GM23338 (cell line): ENCODE data around the gene AZU1. TPM values are rescaled to one million over a fixed set of nuclear protein-coding genes. Genes with fewer than 3 reads are reported as not detected.

Experiments
- ATAC-seq: fragments of 200-7000 bp; cut with Tn5 transposase; 3 replicates; pipeline ENCODE4 v1.9.1; 2020
- DNase-seq: peaks from one replicate; pipeline ENCODE4 v3.0.0-alpha.2; 2015; ENCODE audit warnings: low spot score
- H2AFZ ChIP-seq: fragments of 200-600 bp; sonication (generic); 2 replicates; pipeline ENCODE4 v1.8.0; 2016; ENCODE audit warnings: antibody characterized with exemption, mild to moderate bottlenecking, moderate library complexity
- H3F3A ChIP-seq: fragments of 200-600 bp; sonication (generic); replicated peaks from 2 replicates; pipeline ENCODE4 v1.8.0; 2017; ENCODE audit warnings: antibody characterized with exemption, mixed run types, low read depth
- H3K27ac ChIP-seq: fragments of 200-600 bp; sonication (generic); 2 replicates; pipeline ENCODE4 v1.6.1; 2016; ENCODE audit warnings: low read depth
- H3K27me3 ChIP-seq: fragments of 200-600 bp; sonication (generic); 2 replicates; pipeline ENCODE4 v1.8.0; 2016; ENCODE audit warnings: mild to moderate bottlenecking, mixed run types, moderate library complexity; ENCODE audit not compliant: insufficient read depth
- H3K36me3 ChIP-seq: fragments of 200-600 bp; sonication (generic); 2 replicates; pipeline ENCODE4 v1.8.0; 2016; ENCODE audit warnings: mild to moderate bottlenecking; ENCODE audit not compliant: insufficient read depth
- H3K4me1 ChIP-seq: fragments of 200-600 bp; sonication (generic); 2 replicates; pipeline ENCODE4 v1.8.0; 2016; ENCODE audit warnings: mild to moderate bottlenecking, moderate library complexity; ENCODE audit not compliant: insufficient read depth
- H3K4me2 ChIP-seq: fragments of 200-600 bp; sonication (generic); 2 replicates; pipeline ENCODE4 v1.7.1; 2017; ENCODE audit warnings: mixed run types
- H3K4me3 ChIP-seq: fragments of 200-600 bp; sonication (generic); 2 replicates; pipeline ENCODE4 v1.6.1; 2016; ENCODE audit warnings: mixed run types
- H3K79me2 ChIP-seq: fragments of 200-600 bp; sonication (generic); replicated peaks from 2 replicates; pipeline ENCODE4 v1.8.0; 2017; ENCODE audit warnings: mild to moderate bottlenecking; ENCODE audit not compliant: insufficient read depth
- H3K9me2 ChIP-seq: fragments of 200-600 bp; sonication (generic); 2 replicates; pipeline ENCODE4 v1.8.0; 2017; ENCODE audit not compliant: insufficient read depth
- H4K20me1 ChIP-seq: fragments of 200-600 bp; sonication (generic); replicated peaks from 2 replicates; pipeline ENCODE4 v1.8.0; 2017; ENCODE audit warnings: mild to moderate bottlenecking; ENCODE audit not compliant: insufficient read depth
- H3K27ac Mint-ChIP-seq: 2 replicates; pipeline ENCODE4 v1.8.0; 2020; ENCODE audit warnings: inconsistent platforms, mild to moderate bottlenecking, moderate library complexity, mixed read lengths
- H3K27me3 Mint-ChIP-seq: 3 replicates; pipeline ENCODE4 v1.8.0; 2022; ENCODE audit warnings: low read depth, mild to moderate bottlenecking, moderate library complexity, mixed read lengths, inconsistent platforms; ENCODE audit not compliant: insufficient read depth, poor library complexity
- H3K36me3 Mint-ChIP-seq: 3 replicates; pipeline ENCODE4 v1.8.0; 2021; ENCODE audit warnings: low read depth, mild to moderate bottlenecking, inconsistent platforms, moderate library complexity, mixed read lengths
- H3K4me1 Mint-ChIP-seq: 3 replicates; pipeline ENCODE4 v1.8.0; 2020; ENCODE audit warnings: mild to moderate bottlenecking, inconsistent platforms, mixed read lengths
- H3K4me3 Mint-ChIP-seq: 3 replicates; pipeline ENCODE4 v1.8.0; 2021; ENCODE audit warnings: moderate library complexity, mild to moderate bottlenecking, inconsistent platforms, mixed read lengths
- H3K9me3 Mint-ChIP-seq: 3 replicates; pipeline ENCODE4 v1.8.0; 2020; ENCODE audit warnings: moderate library complexity, mild to moderate bottlenecking, inconsistent platforms, mixed read lengths
- CREB1 ChIP-seq: fragments of 250-450 bp; sonication (Bioruptor Pico); IDR thresholded peaks from 2 replicates; pipeline ENCODE4 v1.5.0; 2020; ENCODE audit warnings: low read depth, mild to moderate bottlenecking, moderate library complexity
- CTCF ChIP-seq, 2 experiments: fragments of 200-600 bp in 1 of 2; sonication (generic) in 1 of 2; conservative IDR thresholded peaks; 2 replicates each; pipeline versions ENCODE4 v1.5.1 to v1.6.1; 2016 to 2017; ENCODE audit warnings: antibody characterized with exemption in 2 of 2, low read depth in 2 of 2, mild to moderate bottlenecking in 2 of 2, moderate library complexity in 1 of 2
- ETS1 ChIP-seq: IDR thresholded peaks from 2 replicates; pipeline ENCODE4 v1.6.1; 2016; ENCODE audit warnings: antibody characterized with exemption
- NANOG ChIP-seq: IDR thresholded peaks from 2 replicates; pipeline ENCODE4 v1.6.1; 2016; ENCODE audit warnings: antibody characterized with exemption, borderline replicate concordance
- REST ChIP-seq: IDR thresholded peaks from one replicate; pipeline ENCODE4 v1.6.1; 2018; ENCODE audit warnings: antibody characterized with exemption; ENCODE audit not compliant: unreplicated experiment
- STAT1 ChIP-seq: IDR thresholded peaks from one replicate; pipeline ENCODE4 v1.6.1; 2016; ENCODE audit warnings: antibody characterized with exemption; ENCODE audit not compliant: unreplicated experiment
- ZNF114 ChIP-seq: fragments of 250-450 bp; sonication (Bioruptor Pico); IDR thresholded peaks from 2 replicates; pipeline ENCODE4 v1.5.0; 2020; ENCODE audit warnings: mild to moderate bottlenecking, moderate library complexity
- ZNF462 ChIP-seq: fragments of 250-450 bp; sonication (Bioruptor Pico); IDR thresholded peaks from 2 replicates; pipeline ENCODE4 v1.5.0; 2020; ENCODE audit warnings: mild to moderate bottlenecking, moderate library complexity
- polyA plus RNA-seq: library from polyadenylated mRNA; unstranded; fragments of >200 nt; fragmentation: Nextera tagmentation; extraction: Ambion mirVana; gene quantifications from 2 replicates; pipeline ENCODE4 v1.2.1, GENCODE V29; 2016
- total RNA-seq: library from RNA; depleted of rRNA; stranded (reverse); fragments of >200 nt; shearing (Covaris generic); gene quantifications from 2 replicates; pipeline ENCODE4 v1.2.3, GENCODE V29; 2014

The AZU1 gene
- total and polyA plus RNA-seq, 2 experiments from 2014 or later = 0.78 to 1.4 TPM

- no peak for TF ChIP-seq ZNF462 (CRISPR knock-in tag)
Observed at GRCh38 chr19:825897-826644, 1.6 kb upstream of the AZU1 start (continued).

GRCh38 chr19:827314-827709 lies 325 bp upstream of the AZU1 start:
- ATAC-seq (no peak), DNase-seq (no peak)
- no peaks in the 10 kb centered on the region; the same call in 1 of the 2 replicates for H3K27me3 ChIP-seq
- no peak overlapping the region for H3K27ac Mint-ChIP-seq
- H3K36me3 ChIP-seq = no peaks in the 10 kb centered on the region
- H3K4me1 Mint-ChIP-seq = peaks cover 6% of the 10 kb centered on the region; the same call in 2 of the 3 replicates
- H3K27ac ChIP-seq = no peak overlapping the region
- no peaks in the 10 kb centered on the region for H3K9me2 ChIP-seq
- H3K4me1 ChIP-seq = peaks cover 9% of the 10 kb centered on the region; the same call in 1 of the 2 replicates
- H3K4me2 ChIP-seq = no peak overlapping the region
- H4K20me1 ChIP-seq = no peaks in the 10 kb centered on the region
- H3K27me3 Mint-ChIP-seq = peaks cover 9% of the 10 kb centered on the region
- no peaks in the 10 kb centered on the region for H3K36me3 Mint-ChIP-seq
- no peak overlapping the region for H3K4me3 Mint-ChIP-seq
- no peaks in the 10 kb centered on the region for H3F3A ChIP-seq
- H3K9me3 Mint-ChIP-seq = no peaks in the 10 kb centered on the region
- H2AFZ ChIP-seq = no peak overlapping the region
- H3K79me2 ChIP-seq = no peaks in the 10 kb centered on the region
- no peak overlapping the region for H3K4me3 ChIP-seq
- TF ChIP-seq STAT1 (no peak), NANOG (no peak), CREB1 (no peak), REST (no peak), CTCF (conservative IDR thresholded peaks at IDR 0.05; ENCODE audit: low read depth in 2 of 2) (no peak), ETS1 (no peak), ZNF114 (no peak)
